Right hindlimb (tissue), 1 donor: ENCODE data around the gene FGB.

Experiments
- DNase-seq: peaks from one replicate; pipeline ENCODE4 v3.0.0-alpha.2; 2018

FGB gene

GRCh38 chr4:154562697-154563254, at the start of gene FGB:
Gene FGB, plus strand, starts transcription at chr4:154563011. Its CDS starts 8 bp downstream, at chr4:154563019.
- no peak for DNase-seq

- no peak for DNase-seq
These were observed 46.3 kb upstream of the FGB start for GRCh38 chr4:154516318-154517029.

GRCh38 chr4:154517591-154517990, 45.2 kb upstream of the FGB start:
- no peak for DNase-seq

- no peak for DNase-seq
These were observed 43.6 kb upstream of the FGB start for GRCh38 chr4:154519214-154519613.

- no peak for DNase-seq
These were observed 41.2 kb upstream of the FGB start for GRCh38 chr4:154521607-154522006.

GRCh38 chr4:154526151-154526550, 36.7 kb upstream of the FGB start:
- DNase-seq: no peak

GRCh38 chr4:154527308-154527707, 35.5 kb upstream of the FGB start:
- DNase-seq: no peak

- no peak for DNase-seq
These were observed 33.9 kb upstream of the FGB start for GRCh38 chr4:154528869-154529268.

GRCh38 chr4:154529728-154530519, 32.9 kb upstream of the FGB start:
- no peak for DNase-seq

GRCh38 chr4:154534296-154534695, 28.5 kb upstream of the FGB start:
- DNase-seq: no peak

- DNase-seq: no peak
These were observed 20.4 kb upstream of the FGB start for GRCh38 chr4:154542271-154542879.

- DNase-seq: no peak
These were observed 17.1 kb upstream of the FGB start for GRCh38 chr4:154545689-154546088.

GRCh38 chr4:154549894-154550790, 12.7 kb upstream of the FGB start, which contains the start of gene PLRG1:
Gene PLRG1, minus strand, starts transcription at chr4:154550400. Its CDS starts 92 bp downstream, at chr4:154550308.
- peak; percentile 97 for DNase-seq

- peak; percentile 80 for DNase-seq
These were observed 10.7 kb upstream of the FGB start for GRCh38 chr4:154551872-154552686.

- no peak for DNase-seq
These were observed 3.7 kb upstream of the FGB start for GRCh38 chr4:154559141-154559493.

- no peak for DNase-seq
These were observed 3.1 kb upstream of the FGB start for GRCh38 chr4:154559494-154560418.

- DNase-seq: no peak
These were observed 2.4 kb upstream of the FGB start for GRCh38 chr4:154560419-154560801.

- DNase-seq: no peak
These were observed 2.0 kb upstream of the FGB start for GRCh38 chr4:154560824-154561231.

GRCh38 chr4:154564311-154564710, 1.5 kb downstream of the FGB start:
- no peak for DNase-seq

GRCh38 chr4:154565704-154566103, 2.9 kb downstream of the FGB start:
- no peak for DNase-seq
